Panc1 (cell line): ENCODE measurements around the gene HARBI1. TPM values are rescaled to one million over a fixed set of nuclear protein-coding genes. Genes with fewer than 3 reads are reported as not detected.

ENCODE experiments used
- ATAC-seq: fragments of 200-7000 bp; cut with Tn5 transposase; 2 replicates; pipeline ENCODE4 v1.9.1; 2020; ENCODE audit warnings: mild to moderate bottlenecking, moderate library complexity
- BruUV-seq: library from RNA; stranded (reverse); fragments of 400-500 nt; replicated peaks from 2 replicates; lab custom pipeline; 2021; lab: Mats Ljungman, UMichigan
- CTCF ChIA-PET: fragments of 300-600 bp; sonication (Branson Sonifier 250); formaldehyde crosslinking; loops from one replicate; lab custom pipeline; 2022; ENCODE audit warnings: antibody characterized with exemption; lab: Charles Lee
- POLR2A ChIA-PET: fragments of 300-600 bp; sonication (Branson Sonifier 250); formaldehyde crosslinking; loops from one replicate; lab custom pipeline; 2022; ENCODE audit warnings: antibody characterized with exemption; lab: Charles Lee
- DNase-seq: peaks from one replicate; pipeline ENCODE4 v3.0.0-alpha.2; 2010; ENCODE audit warnings: low read depth, low spot score
- H3K27ac ChIP-seq: 2 replicates; pipeline ENCODE4 v1.5.1; 2011; ENCODE audit warnings: mild to moderate bottlenecking, low read length, inconsistent platforms
- H3K27me3 ChIP-seq: fragments of 200-500 bp; sonication (Bioruptor generic); 2 replicates; pipeline ENCODE4 v1.6.0; 2014; ENCODE audit warnings: low read length, inconsistent platforms; ENCODE audit not compliant: control insufficient read depth, insufficient read depth
- H3K36me3 ChIP-seq: fragments of 200-500 bp; sonication (Bioruptor generic); 2 replicates; pipeline ENCODE4 v1.5.1; 2014; ENCODE audit warnings: inconsistent platforms, mild to moderate bottlenecking, low read length, moderate library complexity; ENCODE audit not compliant: control insufficient read depth, insufficient read depth
- H3K4me1 ChIP-seq: 2 replicates; pipeline ENCODE4 v1.5.1; 2011; ENCODE audit warnings: inconsistent platforms, mild to moderate bottlenecking, low read length, moderate library complexity; ENCODE audit not compliant: control insufficient read depth, insufficient read depth
- H3K4me3 ChIP-seq, 2 experiments: 2 replicates each; pipeline ENCODE4 v1.5.1; 2011 to 2012; ENCODE audit warnings: low read depth in 2 of 2, low read length in 2 of 2, mild to moderate bottlenecking in 2 of 2, inconsistent platforms in 1 of 2, moderate library complexity in 1 of 2
- H3K9me3 ChIP-seq: fragments of 200-500 bp; sonication (Bioruptor generic); 2 replicates; pipeline ENCODE4 v1.5.1; 2014; ENCODE audit warnings: low read depth, mild to moderate bottlenecking, inconsistent platforms, low read length, moderate library complexity; ENCODE audit not compliant: control insufficient read depth, insufficient read depth
- POLR2AphosphoS5 ChIP-seq: IDR thresholded peaks from 2 replicates; pipeline ENCODE4 v1.6.1; 2012; ENCODE audit warnings: mild to moderate bottlenecking, low read depth, low read length, moderate library complexity
- SIN3A ChIP-seq: IDR thresholded peaks from 2 replicates; pipeline ENCODE4 v1.6.1; 2012; ENCODE audit warnings: low read depth, mild to moderate bottlenecking, low read length, moderate library complexity, borderline replicate concordance; ENCODE audit not compliant: insufficient read depth
- TCF7L2 ChIP-seq: IDR thresholded peaks from 2 replicates; pipeline ENCODE4 v1.6.1; 2011; ENCODE audit warnings: mild to moderate bottlenecking, low read depth, low read length, inconsistent platforms
- in situ Hi-C: cut with HindIII; loops from 2 replicates; pipeline ENCODE4 v1.10.0; 2016; ENCODE audit warnings: low sequenced_read_pairs, low pct_unique_long_range_greater_than_20kb
- intact Hi-C: fragments of 100-400 bp; cut with micrococcal nuclease; formaldehyde crosslinking; loops from one replicate; pipeline ENCODE4 v1.10.0; 2022; ENCODE audit not compliant: unreplicated experiment
- total RNA-seq: library from RNA; stranded (reverse); gene quantifications from one replicate; pipeline ENCODE4 v1.2.1, GENCODE V29; 2021; ENCODE audit not compliant: unreplicated experiment
- TF ChIP-seq, protein P1 (sequence below), 2 experiments: IDR thresholded peaks; 2 replicates each; pipeline ENCODE4 v1.6.1; 2011 to 2012; ENCODE audit warnings: low read depth in 2 of 2, control low read depth in 1 of 2, low read length in 1 of 2, mild to moderate bottlenecking in 1 of 2, moderate library complexity in 1 of 2; ENCODE audit not compliant: insufficient read depth in 1 of 2
- TF ChIP-seq, protein P2 (sequence below): fragments of 450-650 bp; IDR thresholded peaks from 2 replicates; pipeline ENCODE4 v1.5.1; 2017; ENCODE audit warnings: mild to moderate bottlenecking

Gene HARBI1
- total RNA-seq, 1 experiment from 2014 or later, result 6.4 TPM

DNA sequence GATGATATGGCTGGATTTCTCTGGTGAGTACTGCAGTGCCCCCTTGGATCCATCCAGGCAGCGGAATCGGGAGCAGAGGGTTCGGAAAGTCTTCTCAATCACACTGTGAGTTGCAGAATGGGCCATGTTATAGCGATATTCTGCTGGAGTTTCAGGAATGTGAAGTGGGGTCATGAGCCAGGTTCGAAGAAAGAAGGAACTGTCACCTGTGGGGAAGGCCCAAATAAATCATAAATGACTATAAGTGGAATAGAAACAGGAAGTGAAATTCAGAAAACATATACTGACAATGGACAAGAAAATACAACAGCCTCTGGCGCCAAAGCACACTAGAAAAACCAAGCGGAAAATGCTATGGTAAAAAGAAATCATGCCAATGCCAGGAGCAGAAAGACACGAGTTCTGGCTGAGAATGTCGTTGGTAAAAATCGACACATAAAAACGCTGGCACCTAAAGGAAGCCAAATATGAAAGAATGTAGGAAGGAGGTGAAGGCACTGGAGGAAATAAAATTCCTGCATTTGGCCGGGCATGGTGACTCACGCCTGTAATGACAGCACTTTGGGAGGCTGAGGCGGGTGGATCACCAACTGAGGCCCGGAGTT, 13.2 kb downstream of the HARBI1 start:
- BruUV-seq, result no TSS peak
- DNase-seq (no peak), ATAC-seq (no peak)
- TF ChIP-seq TCF7L2 (no peak), POLR2AphosphoS5 (no peak), SIN3A (no peak)
- TF ChIP-seq, protein P1, sequence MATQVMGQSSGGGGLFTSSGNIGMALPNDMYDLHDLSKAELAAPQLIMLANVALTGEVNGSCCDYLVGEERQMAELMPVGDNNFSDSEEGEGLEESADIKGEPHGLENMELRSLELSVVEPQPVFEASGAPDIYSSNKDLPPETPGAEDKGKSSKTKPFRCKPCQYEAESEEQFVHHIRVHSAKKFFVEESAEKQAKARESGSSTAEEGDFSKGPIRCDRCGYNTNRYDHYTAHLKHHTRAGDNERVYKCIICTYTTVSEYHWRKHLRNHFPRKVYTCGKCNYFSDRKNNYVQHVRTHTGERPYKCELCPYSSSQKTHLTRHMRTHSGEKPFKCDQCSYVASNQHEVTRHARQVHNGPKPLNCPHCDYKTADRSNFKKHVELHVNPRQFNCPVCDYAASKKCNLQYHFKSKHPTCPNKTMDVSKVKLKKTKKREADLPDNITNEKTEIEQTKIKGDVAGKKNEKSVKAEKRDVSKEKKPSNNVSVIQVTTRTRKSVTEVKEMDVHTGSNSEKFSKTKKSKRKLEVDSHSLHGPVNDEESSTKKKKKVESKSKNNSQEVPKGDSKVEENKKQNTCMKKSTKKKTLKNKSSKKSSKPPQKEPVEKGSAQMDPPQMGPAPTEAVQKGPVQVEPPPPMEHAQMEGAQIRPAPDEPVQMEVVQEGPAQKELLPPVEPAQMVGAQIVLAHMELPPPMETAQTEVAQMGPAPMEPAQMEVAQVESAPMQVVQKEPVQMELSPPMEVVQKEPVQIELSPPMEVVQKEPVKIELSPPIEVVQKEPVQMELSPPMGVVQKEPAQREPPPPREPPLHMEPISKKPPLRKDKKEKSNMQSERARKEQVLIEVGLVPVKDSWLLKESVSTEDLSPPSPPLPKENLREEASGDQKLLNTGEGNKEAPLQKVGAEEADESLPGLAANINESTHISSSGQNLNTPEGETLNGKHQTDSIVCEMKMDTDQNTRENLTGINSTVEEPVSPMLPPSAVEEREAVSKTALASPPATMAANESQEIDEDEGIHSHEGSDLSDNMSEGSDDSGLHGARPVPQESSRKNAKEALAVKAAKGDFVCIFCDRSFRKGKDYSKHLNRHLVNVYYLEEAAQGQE (IDR thresholded peaks at IDR 0.05; ENCODE audit: insufficient read depth in 1 of 2, low read depth in 2 of 2, low read length in 1 of 2), result no peak
- TF ChIP-seq, protein P2, sequence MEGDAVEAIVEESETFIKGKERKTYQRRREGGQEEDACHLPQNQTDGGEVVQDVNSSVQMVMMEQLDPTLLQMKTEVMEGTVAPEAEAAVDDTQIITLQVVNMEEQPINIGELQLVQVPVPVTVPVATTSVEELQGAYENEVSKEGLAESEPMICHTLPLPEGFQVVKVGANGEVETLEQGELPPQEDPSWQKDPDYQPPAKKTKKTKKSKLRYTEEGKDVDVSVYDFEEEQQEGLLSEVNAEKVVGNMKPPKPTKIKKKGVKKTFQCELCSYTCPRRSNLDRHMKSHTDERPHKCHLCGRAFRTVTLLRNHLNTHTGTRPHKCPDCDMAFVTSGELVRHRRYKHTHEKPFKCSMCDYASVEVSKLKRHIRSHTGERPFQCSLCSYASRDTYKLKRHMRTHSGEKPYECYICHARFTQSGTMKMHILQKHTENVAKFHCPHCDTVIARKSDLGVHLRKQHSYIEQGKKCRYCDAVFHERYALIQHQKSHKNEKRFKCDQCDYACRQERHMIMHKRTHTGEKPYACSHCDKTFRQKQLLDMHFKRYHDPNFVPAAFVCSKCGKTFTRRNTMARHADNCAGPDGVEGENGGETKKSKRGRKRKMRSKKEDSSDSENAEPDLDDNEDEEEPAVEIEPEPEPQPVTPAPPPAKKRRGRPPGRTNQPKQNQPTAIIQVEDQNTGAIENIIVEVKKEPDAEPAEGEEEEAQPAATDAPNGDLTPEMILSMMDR, result no peak
- Histone ChIP-seq H3K27ac (no peak overlapping the region), H3K36me3 (no peaks in the 10 kb centered on the region), H3K27me3 (no peaks in the 10 kb centered on the region), H3K9me3 (no peaks in the 10 kb centered on the region), H3K4me3 (no peak overlapping the region), H3K4me1 (no peaks in the 10 kb centered on the region)
- intact Hi-C loops, result no loop called here
- ChIA-PET CTCF (no interaction called here), POLR2A (no interaction called here)
- in situ Hi-C loops, result no loop called here

DNA sequence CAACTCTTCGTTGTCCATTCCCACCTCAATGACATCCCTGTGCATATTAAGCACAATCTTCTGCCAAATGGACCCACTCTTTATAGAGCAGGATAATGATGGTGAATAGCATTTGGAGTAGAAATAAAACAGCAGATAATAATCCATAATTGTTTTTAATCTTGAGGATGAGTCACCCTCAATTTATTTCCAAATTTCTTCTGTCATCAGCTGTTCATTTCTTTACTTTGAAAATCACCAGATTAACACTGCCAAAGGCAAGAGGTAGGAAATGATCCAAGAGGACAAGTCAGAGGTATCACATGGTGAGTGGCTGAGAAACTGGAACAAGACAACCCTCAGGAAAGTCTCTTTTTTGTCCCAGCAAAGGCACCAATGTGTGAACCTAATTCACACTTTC, 15.9 kb downstream of the HARBI1 start:
- Histone ChIP-seq H3K4me1 (no peaks in the 10 kb centered on the region), H3K9me3 (no peaks in the 10 kb centered on the region), H3K36me3 (no peaks in the 10 kb centered on the region), H3K4me3 (no peak overlapping the region), H3K27ac (no peak overlapping the region), H3K27me3 (no peaks in the 10 kb centered on the region)
- POLR2A ChIA-PET, result no interaction called here
- in situ Hi-C loops, result no loop called here
- no peak for ATAC-seq
- intact Hi-C loops, result no loop called here
- CTCF ChIA-PET, result no interaction called here
- DNase-seq, result no peak
- BruUV-seq, result no TSS peak
- TF ChIP-seq, protein P1 (IDR thresholded peaks at IDR 0.05; ENCODE audit: insufficient read depth in 1 of 2, low read depth in 2 of 2, low read length in 1 of 2), result no peak
- no peak for TF ChIP-seq POLR2AphosphoS5
- TF ChIP-seq, protein P2, result no peak
- TF ChIP-seq SIN3A, result no peak
